Ovary (tissue), 9 donors: ENCODE data around the gene PLS1. TPM values are rescaled to one million over a fixed set of nuclear protein-coding genes. Genes with fewer than 3 reads are reported as not detected.

Experiments
- DNase-seq, 5 donors: peaks; one replicate each; pipeline ENCODE4 v3.0.0-alpha.2; 2019 to 2020
- H3K27ac ChIP-seq, 2 donors: fragments of 200-600 bp; one replicate each; pipeline versions ENCODE4 v1.5.1 to v1.8.0; 2019 to 2022
- H3K27me3 ChIP-seq: fragments of 200-600 bp; one replicate; pipeline ENCODE4 v1.8.0; 2022
- H3K36me3 ChIP-seq: fragments of 200-600 bp; sonication (generic); one replicate; pipeline ENCODE4 v1.5.1; 2019
- H3K4me1 ChIP-seq: one replicate; pipeline ENCODE4 v1.8.1; 2013; ENCODE audit warnings: mild to moderate bottlenecking, moderate library complexity; ENCODE audit not compliant: insufficient read depth
- H3K4me3 ChIP-seq: fragments of 200-600 bp; sonication (generic); one replicate; pipeline ENCODE4 v1.5.1; 2017
- H3K9me3 ChIP-seq, 2 donors: fragments of 200-600 bp in 1 of 2; sonication (generic) in 1 of 2; one replicate each; pipeline versions ENCODE4 v1.5.1 to v1.8.1; 2013 to 2019; ENCODE audit warnings: mild to moderate bottlenecking in 1 of 2, moderate library complexity in 1 of 2
- CTCF ChIP-seq, 3 donors: fragments of 450-650 bp in 2 of 3; fragments of 200-600 bp in 1 of 3; IDR thresholded peaks; one replicate each; pipeline versions ENCODE4 v1.5.1 to v1.8.0; 2016 to 2022; ENCODE audit warnings: antibody characterized with exemption in 3 of 3, mild to moderate bottlenecking in 1 of 3
- EP300 ChIP-seq: sonication (generic); formaldehyde crosslinking; IDR thresholded peaks from one replicate; pipeline ENCODE4 v1.6.1; 2017; ENCODE audit warnings: antibody characterized with exemption
- POLR2A ChIP-seq: fragments of 450-650 bp; IDR thresholded peaks from one replicate; pipeline ENCODE4 v1.6.1; 2017; ENCODE audit warnings: antibody characterized with exemption, mild to moderate bottlenecking, moderate library complexity
- WGBS, 3 donors: extraction: QIAGEN DNeasy Blood & Tissue Kit in 1 of 3; methylation state at CpG; one replicate each; pipeline versions ENCODE4 v1.1.5 to v1.1.7; 2013 to 2017; 5-methylcytosine and 5-hydroxymethylcytosine counted together
- intact Hi-C, 4 donors: fragments of 100-400 bp; cut with DNase I; formaldehyde crosslinking; loops; one replicate each; pipeline versions ENCODE4 v1.11.0 to v1.15.1; 2022 to 2023
- polyA plus RNA-seq, 2 donors: library from polyadenylated mRNA; stranded (reverse); fragments of 200-250 nt in 1 of 2; fragments of 350-450 nt in 1 of 2; fragmentation: Illumina TruSeq in 1 of 2; extraction: RNeasy Lipid Tissue Mini Kit (QIAGEN cat#74804) in 1 of 2; gene quantifications; one replicate each; pipeline ENCODE4 v1.2.3, GENCODE V29; 2013 to 2014
- total RNA-seq, 7 donors: library from RNA; depleted of rRNA in 2 of 7; stranded (reverse); fragments of >200 nt in 2 of 7; fragmentation: NEBNext Ultra II Directional in 3 of 7; extraction: Animal tissue kit (Norgen Biotek cat#: 25700) in 3 of 7; gene quantifications; one replicate each; pipeline versions ENCODE4 v1.1.0 to v1.2.4, GENCODE V29; 2016 to 2023
- donor health status: DM: no; HTN: no; CAD: no; lungs with moderate emphysema.
- donor health status: DM: no; HTN: no; CAD: no.
- donor health status: Bipolar disorder and iron deficiency.
- donor health status: DM: yes; HTN: yes; CAD: no.
- donor health status: DM: no; HTN: no; CAD: no.
- donor health status: DM: yes; HTN: yes; CAD: no.

Gene PLS1
- total and polyA plus RNA-seq, 9 donors, result 0.61 to 6.9 (median 1.7) TPM

GRCh38 chr3:142611206-142611605 lies 15.0 kb downstream of the PLS1 start:
- no peaks in the 10 kb centered on the region for H3K4me1 ChIP-seq
- no peaks in the 10 kb centered on the region for H3K27me3 ChIP-seq
- DNase-seq, result no peak
- no peak overlapping the region for H3K4me3 ChIP-seq
- no peaks in the 10 kb centered on the region for H3K9me3 ChIP-seq
- no peak overlapping the region for H3K27ac ChIP-seq
- H3K36me3 ChIP-seq, result no peaks in the 10 kb centered on the region
- intact Hi-C loops, result no loop called here
- 95 to 100% (median 96%) methylated on average over 1 of the region's 1 CpG for WGBS, 3 donors
- TF ChIP-seq CTCF (IDR thresholded peaks at IDR 0.05), result no peak

- intact Hi-C loops, result no loop called here
- Histone ChIP-seq H3K9me3 (no peaks in the 10 kb centered on the region), H3K36me3 (no peaks in the 10 kb centered on the region), H3K4me3 (no peak overlapping the region), H3K4me1 (no peaks in the 10 kb centered on the region), H3K27me3 (no peaks in the 10 kb centered on the region), H3K27ac (no peak overlapping the region)
- no peak for DNase-seq
- no peak for TF ChIP-seq CTCF (IDR thresholded peaks at IDR 0.05)
- TF ChIP-seq POLR2A, result no peak
- no peak for TF ChIP-seq EP300
- WGBS, 3 donors, result 68 to 77% (median 76%) methylated on average over 1 of the region's 1 CpG
These were observed 17.3 kb downstream of the PLS1 start for GRCh38 chr3:142613491-142613890.

GRCh38 chr3:142614059-142614626 lies 17.9 kb downstream of the PLS1 start:
- Histone ChIP-seq H3K4me1 (no peaks in the 10 kb centered on the region), H3K4me3 (no peak overlapping the region), H3K27ac (no peak overlapping the region), H3K27me3 (no peaks in the 10 kb centered on the region), H3K36me3 (no peaks in the 10 kb centered on the region), H3K9me3 (no peaks in the 10 kb centered on the region)
- no peak for DNase-seq
- TF ChIP-seq POLR2A (no peak), CTCF (IDR thresholded peaks at IDR 0.05) (no peak), EP300 (no peak)
- WGBS, 3 donors, result 81 to 89% (median 84%) methylated on average over 2 of the region's 2 CpGs
- intact Hi-C loops, result no loop called here

- Histone ChIP-seq H3K4me1 (no peaks in the 10 kb centered on the region), H3K9me3 (no peaks in the 10 kb centered on the region), H3K27me3 (no peaks in the 10 kb centered on the region), H3K36me3 (no peaks in the 10 kb centered on the region), H3K4me3 (no peak overlapping the region), H3K27ac (no peak overlapping the region)
- intact Hi-C loops, result no loop called here
- no peak for DNase-seq
- TF ChIP-seq EP300 (no peak), POLR2A (no peak)
- WGBS, 3 donors, result 96% methylated on average over 2 of the region's 2 CpGs
These were observed 19.0 kb downstream of the PLS1 start for GRCh38 chr3:142615171-142615570.

- intact Hi-C loops, result no loop called here
- no peak overlapping the region for H3K27ac ChIP-seq
- H3K9me3 ChIP-seq, result no peaks in the 10 kb centered on the region
- TF ChIP-seq EP300 (no peak), CTCF (IDR thresholded peaks at IDR 0.05) (no peak), POLR2A (no peak)
- no peak overlapping the region for H3K4me3 ChIP-seq
- H3K27me3 ChIP-seq, result no peaks in the 10 kb centered on the region
- H3K4me1 ChIP-seq, result no peaks in the 10 kb centered on the region
- 58 to 79% (median 58%) methylated on average over 3 of the region's 3 CpGs for WGBS, 3 donors
- no peak for DNase-seq
- H3K36me3 ChIP-seq, result no peaks in the 10 kb centered on the region
These were observed 22.8 kb downstream of the PLS1 start for GRCh38 chr3:142618917-142619461.
